ENCODE measurements around the gene CDH7.

Gene CDH7

DNA sequence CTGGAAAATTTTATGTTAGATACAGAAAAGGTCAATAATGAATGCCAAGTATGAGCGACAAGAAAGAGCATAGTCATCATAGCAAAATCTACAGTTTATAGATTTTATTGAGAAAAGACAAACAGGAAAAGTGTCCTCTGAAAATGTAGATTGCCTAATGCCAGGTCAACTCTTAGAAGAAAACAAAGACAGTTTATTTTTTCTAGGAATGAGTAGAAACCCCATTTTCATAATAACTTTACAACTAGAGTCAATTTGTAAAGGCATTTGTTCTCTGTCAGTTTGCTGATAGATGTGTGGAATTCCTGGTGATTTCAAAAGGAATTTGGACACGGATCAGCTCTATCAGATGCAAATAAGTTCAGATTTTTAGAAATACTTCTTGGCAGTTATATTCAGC, 16.6 kb downstream of the CDH7 start:
- no peak for DNase-seq (ENCODE audit: low read depth, low spot score)
- no peak overlapping the region for H3K27ac ChIP-seq

- H3K27ac ChIP-seq, result no peak overlapping the region
- no peak for DNase-seq (ENCODE audit: low read depth, low spot score)
Measured at GRCh38 chr18:65768120-65768778, 17.4 kb downstream of the CDH7 start.

GRCh38 chr18:65769652-65770051, 18.8 kb downstream of the CDH7 start:
- H3K27ac ChIP-seq, result no peak overlapping the region
- DNase-seq (ENCODE audit: low read depth, low spot score), result no peak

GRCh38 chr18:65786474-65786873, 35.7 kb downstream of the CDH7 start:
- H3K27ac ChIP-seq, result no peak overlapping the region
- no peak for DNase-seq (ENCODE audit: low read depth, low spot score)

- H3K27ac ChIP-seq, result no peak overlapping the region
- DNase-seq (ENCODE audit: low read depth, low spot score), result no peak
Measured at GRCh38 chr18:65788373-65788772, 37.6 kb downstream of the CDH7 start.

DNA sequence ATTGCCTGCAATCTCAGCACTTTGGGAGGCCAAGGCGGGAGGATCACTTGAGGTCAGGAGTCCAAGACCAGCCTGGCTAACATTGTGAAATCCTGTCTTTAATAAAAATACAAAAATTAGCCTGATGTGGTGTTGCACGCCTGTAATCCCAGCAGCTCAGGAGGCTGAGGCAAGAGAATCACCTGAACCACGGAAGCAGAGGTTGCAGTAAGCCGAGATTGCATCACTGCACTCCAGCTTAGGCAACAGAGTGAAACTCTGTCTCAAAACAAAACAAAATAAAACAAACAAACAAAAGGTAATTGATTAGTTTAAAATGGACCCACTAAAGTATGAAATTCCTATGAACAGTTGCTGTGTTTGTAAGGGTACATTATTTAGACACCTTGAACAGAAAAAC, 39.8 kb downstream of the CDH7 start:
- no peak for DNase-seq (ENCODE audit: low read depth, low spot score)
- H3K27ac ChIP-seq, result no peak overlapping the region

DNA sequence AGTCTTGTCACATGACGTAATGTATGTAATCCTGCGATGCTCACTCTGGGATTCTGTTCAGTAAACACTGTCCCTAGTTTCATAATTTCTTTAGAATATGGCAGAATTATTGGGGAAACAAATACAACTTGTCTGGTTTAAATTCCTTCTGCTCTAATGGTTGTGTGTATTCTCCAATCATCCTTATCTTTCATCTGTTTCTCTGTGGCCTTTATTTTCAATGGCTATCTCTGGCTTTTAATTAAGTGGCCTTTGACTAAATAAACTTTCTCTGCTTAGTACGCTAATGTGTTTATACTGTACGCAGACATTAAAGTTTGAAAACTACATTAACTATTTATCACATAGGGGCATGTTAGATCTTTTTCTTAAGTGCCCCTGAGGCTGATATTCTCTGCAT, 40.9 kb downstream of the CDH7 start:
- no peak overlapping the region for H3K27ac ChIP-seq

GRCh38 chr18:65792456-65793074, 41.8 kb downstream of the CDH7 start:
- H3K27ac ChIP-seq, result no peak overlapping the region
- no peak for DNase-seq (ENCODE audit: low read depth, low spot score)

More for the DNA sequence above, 40.9 kb downstream of the CDH7 start:
- DNase-seq (ENCODE audit: low read depth, low spot score), result no peak

GRCh38 chr18:65808759-65809158, 57.9 kb downstream of the CDH7 start:
- no peak for DNase-seq (ENCODE audit: low read depth, low spot score)
- H3K27ac ChIP-seq, result no peak overlapping the region

GRCh38 chr18:65811307-65811706, 60.5 kb downstream of the CDH7 start:
- no peak for DNase-seq (ENCODE audit: low read depth, low spot score)
- no peak overlapping the region for H3K27ac ChIP-seq

- H3K27ac ChIP-seq, result no peak overlapping the region
- no peak for DNase-seq (ENCODE audit: low read depth, low spot score)
Measured at GRCh38 chr18:65815506-65815905, 64.7 kb downstream of the CDH7 start.

DNA sequence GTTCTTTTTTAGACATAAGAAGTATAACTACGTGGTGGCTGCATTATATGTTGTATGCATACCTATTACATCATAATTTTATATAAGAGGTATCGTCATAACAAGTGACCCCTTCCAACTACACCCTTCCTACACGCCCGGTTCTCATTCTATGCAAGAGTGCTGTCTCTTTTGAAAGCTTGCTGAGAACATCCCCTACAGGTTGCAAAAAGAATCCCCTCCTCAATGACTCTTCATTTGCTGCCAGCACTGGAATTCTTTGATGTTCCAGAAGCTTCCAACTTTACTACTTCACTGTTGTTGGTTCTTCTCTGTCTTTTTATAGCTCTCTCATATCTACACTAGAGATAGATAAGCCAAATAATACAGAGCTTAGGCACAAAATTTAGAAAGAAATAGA, 66.4 kb downstream of the CDH7 start:
- H3K27ac ChIP-seq, result no peak overlapping the region
- DNase-seq (ENCODE audit: low read depth, low spot score), result no peak

DNA sequence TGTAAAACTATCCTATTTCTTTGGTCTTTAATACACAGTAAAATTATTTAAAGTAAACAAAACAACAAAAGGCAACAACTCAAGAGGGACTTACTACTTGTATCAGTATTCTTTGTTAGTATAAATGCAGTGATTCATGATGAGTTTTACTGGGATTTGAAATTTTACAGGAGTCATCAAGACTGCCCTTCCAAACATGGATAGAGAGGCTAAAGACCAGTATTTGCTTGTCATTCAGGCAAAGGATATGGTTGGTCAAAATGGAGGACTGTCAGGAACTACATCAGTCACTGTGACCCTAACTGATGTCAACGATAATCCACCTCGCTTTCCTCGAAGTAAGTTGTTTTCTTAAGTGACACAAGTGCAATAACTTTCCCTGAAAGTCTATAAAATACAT, 71.1 kb downstream of the CDH7 start:
- no peak for DNase-seq (ENCODE audit: low read depth, low spot score)
- H3K27ac ChIP-seq, result no peak overlapping the region

- DNase-seq (ENCODE audit: low read depth, low spot score), result no peak
- H3K27ac ChIP-seq, result no peak overlapping the region
Measured at GRCh38 chr18:65822826-65823225, 72.0 kb downstream of the CDH7 start.

DNA sequence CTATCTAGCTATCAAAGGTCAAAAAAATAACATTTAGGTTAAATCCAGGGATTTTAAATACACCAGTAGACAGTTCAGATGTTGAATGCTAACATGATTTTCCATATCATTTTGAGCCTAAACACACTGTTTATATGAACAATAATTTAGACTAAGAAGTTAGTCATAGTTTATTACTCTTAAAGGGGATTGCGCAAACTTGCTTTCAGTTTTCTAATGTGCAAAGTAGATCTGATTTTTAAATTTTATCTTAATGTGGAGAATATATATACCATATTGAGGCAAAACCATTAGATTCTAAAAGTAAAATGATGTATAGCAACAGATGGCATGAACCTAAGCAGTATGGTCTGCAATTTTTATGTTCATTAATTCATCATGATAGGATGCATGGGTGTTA, 76.6 kb downstream of the CDH7 start:
- DNase-seq (ENCODE audit: low read depth, low spot score), result no peak

DNA sequence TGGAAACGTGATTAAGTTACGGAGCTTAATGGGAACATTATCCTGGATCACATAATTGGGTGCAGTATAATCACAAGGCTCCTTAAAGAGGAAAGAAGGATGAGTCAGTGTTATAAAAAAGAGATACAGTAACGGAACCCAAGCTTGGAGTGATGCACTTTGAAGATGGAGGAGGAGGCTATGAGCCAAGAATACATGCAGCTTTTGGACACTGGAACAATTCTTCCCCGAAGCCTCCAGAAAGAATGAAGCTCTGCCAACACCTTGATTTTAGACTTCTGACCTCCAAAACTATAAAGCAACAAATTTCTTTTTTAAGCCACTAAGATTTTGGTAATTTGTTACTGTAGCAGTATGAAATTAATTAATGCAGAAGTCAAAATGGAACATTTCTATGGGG, 85.1 kb downstream of the CDH7 start:
- DNase-seq (ENCODE audit: low read depth, low spot score), result no peak

More for the DNA sequence above, 76.6 kb downstream of the CDH7 start:
- H3K27ac ChIP-seq, result no peak overlapping the region

DNA sequence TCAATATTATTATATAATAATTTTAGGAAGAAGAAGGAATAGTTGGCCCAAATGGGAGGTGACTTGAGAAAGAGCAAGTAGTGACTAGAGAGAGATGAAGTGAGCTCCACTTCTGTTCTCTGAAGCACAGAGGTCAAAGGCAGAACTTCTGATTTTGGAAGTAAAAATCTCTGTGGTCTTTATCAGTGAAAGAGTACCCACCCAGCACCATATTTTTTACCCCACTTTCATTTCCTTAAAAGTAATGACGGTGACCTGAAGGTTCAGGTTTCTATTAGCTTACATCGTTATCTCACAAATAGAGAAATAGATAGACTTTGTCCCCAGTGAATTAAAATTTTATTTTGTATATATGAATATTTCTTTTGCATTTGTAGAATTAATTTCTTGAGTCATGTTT, 95.3 kb downstream of the CDH7 start:
- DNase-seq (ENCODE audit: low read depth, low spot score), result no peak
- no peak overlapping the region for H3K27ac ChIP-seq

More for the DNA sequence above, 85.1 kb downstream of the CDH7 start:
- no peak overlapping the region for H3K27ac ChIP-seq

GRCh38 chr18:65852273-65852672, 101.5 kb downstream of the CDH7 start:
- no peak overlapping the region for H3K27ac ChIP-seq

GRCh38 chr18:65859075-65859474, 108.3 kb downstream of the CDH7 start:
- DNase-seq (ENCODE audit: low read depth, low spot score), result no peak
- no peak overlapping the region for H3K27ac ChIP-seq

More at GRCh38 chr18:65852273-65852672, 101.5 kb downstream of the CDH7 start:
- DNase-seq (ENCODE audit: low read depth, low spot score), result no peak

GRCh38 chr18:65869527-65869926, 118.7 kb downstream of the CDH7 start:
- DNase-seq (ENCODE audit: low read depth, low spot score), result no peak
- H3K27ac ChIP-seq, result no peak overlapping the region

DNA sequence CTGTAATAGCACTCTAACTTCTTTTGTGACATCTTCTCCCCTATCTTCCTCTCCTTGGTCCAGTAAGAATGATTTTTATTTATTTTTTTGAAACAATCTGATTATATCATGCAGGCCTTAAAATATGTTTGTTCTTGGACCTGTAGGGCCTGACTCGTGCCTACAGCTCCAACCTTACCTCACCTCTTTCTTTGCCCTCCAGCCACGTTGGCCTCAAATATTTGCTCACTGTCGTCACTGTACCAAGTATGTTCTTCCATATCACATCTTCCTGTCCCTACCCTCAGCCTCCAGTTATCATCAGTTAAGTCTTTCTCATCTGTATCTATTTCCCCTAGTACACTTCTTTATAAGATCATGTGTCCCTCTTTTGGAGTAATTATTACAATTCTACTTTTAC, 125.5 kb downstream of the CDH7 start:
- no peak overlapping the region for H3K27ac ChIP-seq

GRCh38 chr18:65897292-65897691, 146.5 kb downstream of the CDH7 start:
- no peak for DNase-seq (ENCODE audit: low read depth, low spot score)
- no peak overlapping the region for H3K27ac ChIP-seq

More for the DNA sequence above, 125.5 kb downstream of the CDH7 start:
- DNase-seq (ENCODE audit: low read depth, low spot score), result no peak
